ENCODE results near the gene PTGER3. TPM values are rescaled to one million over a fixed set of nuclear protein-coding genes. Genes with fewer than 3 reads are reported as not detected.

The PTGER3 gene
- total and polyA plus RNA-seq, 2 of the 4 experiments (the other 2 are of a cell fraction) = not detected

DNA sequence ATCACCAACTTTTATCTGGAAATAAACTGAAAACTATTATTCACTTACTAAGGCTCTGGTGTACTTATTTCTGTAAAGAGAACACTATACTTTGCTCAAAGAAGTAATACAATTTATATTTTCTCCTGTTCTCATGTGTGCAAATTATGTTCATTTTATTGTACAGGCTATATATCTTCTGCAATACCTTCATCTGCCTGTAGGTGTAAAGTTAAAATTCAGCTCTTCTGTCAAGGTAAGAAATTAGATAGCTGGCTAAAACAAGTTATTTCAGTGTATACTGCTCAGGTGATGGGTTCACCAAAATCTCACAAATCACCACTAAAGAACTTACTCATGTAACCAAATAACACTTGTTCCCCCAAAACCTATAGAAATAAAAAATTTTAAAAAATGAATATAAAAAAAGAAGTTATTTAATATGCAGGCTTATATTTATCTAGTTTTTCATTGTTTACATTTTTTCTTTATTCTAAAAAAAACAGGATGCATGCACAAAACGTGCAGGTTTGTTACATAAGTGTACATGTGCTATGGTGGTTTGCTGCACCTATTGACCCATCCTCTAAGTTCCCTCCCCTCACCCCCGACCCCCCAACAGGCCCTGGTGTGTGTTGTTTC lies 81.5 kb downstream of the PTGER3 start:
- no peak overlapping the region for H4K5ac ChIP-seq (ENCODE audit: low read depth, low read length)
- H4K91ac ChIP-seq (ENCODE audit: insufficient read depth, low read depth, low read length) = no peak overlapping the region
- BruUV-seq (replicated peaks) = no TSS peak
- no peaks in the 10 kb centered on the region for H3K27me3 ChIP-seq (ENCODE audit: control insufficient read depth, insufficient read depth, low read length)
- H2BK5ac ChIP-seq (ENCODE audit: low read depth, low read length, poor library complexity, severe bottlenecking) = no peak overlapping the region
- H3K4ac ChIP-seq (ENCODE audit: low read depth, low read length) = no peak overlapping the region
- CTCF ChIA-PET = interaction anchor here (0.7 to 1.0 kb wide), 2 partner anchors 9 to 21 kb away, joined by 3 to 4 read pairs; no protein-coding TSS in a partner anchor
- no peak overlapping the region for H3K9ac ChIP-seq (ENCODE audit: low read depth, low read length)
- H2BK20ac ChIP-seq (ENCODE audit: low read depth, low read length) = no peak overlapping the region
- no peak overlapping the region for H2BK120ac ChIP-seq (ENCODE audit: low read depth, low read length)
- no peak overlapping the region for H2AK5ac ChIP-seq (ENCODE audit: low read depth, low read length)
- no peaks in the 10 kb centered on the region for H3K9me1 ChIP-seq (ENCODE audit: insufficient read depth, low read length)
- no CpG with 5 or more reads among the region's 2 CpGs for WGBS, 2 experiments (ENCODE audit: extremely low coverage in 2 of 2, insufficient read length in 1 of 2)
- no peaks in the 10 kb centered on the region for H3K79me1 ChIP-seq (ENCODE audit: low read depth in 1 of 2, low read length in 2 of 2)
- H2BK15ac ChIP-seq (ENCODE audit: low read depth, low read length) = no peak overlapping the region
- H2AK9ac ChIP-seq (replicated peaks; ENCODE audit: low read depth, low read length, poor library complexity) = no peak overlapping the region
- H3K18ac ChIP-seq (ENCODE audit: low read depth, low read length) = no peak overlapping the region
- H3K23ac ChIP-seq (ENCODE audit: low read depth, low read length) = no peak overlapping the region
- H3K9me3 ChIP-seq (ENCODE audit: control insufficient read depth, insufficient read depth, low read length) = no peaks in the 10 kb centered on the region
- DNase-seq (peak; percentile 0), ATAC-seq (ENCODE audit: low read depth) (no peak)
- no peak overlapping the region for H4K8ac ChIP-seq (ENCODE audit: low read depth in 2 of 2, low read length in 2 of 2)
- no peak overlapping the region for H3K14ac ChIP-seq (replicated peaks; ENCODE audit: low read depth, low read length)
- no peak for TF ChIP-seq CEBPB (IDR thresholded peaks at IDR 0.05; ENCODE audit: low read depth, low read length)
- TF ChIP-seq NFE2L2 (IDR thresholded peaks at IDR 0.05; ENCODE audit: low read depth, low read length) = no peak
- TF ChIP-seq, protein P1, sequence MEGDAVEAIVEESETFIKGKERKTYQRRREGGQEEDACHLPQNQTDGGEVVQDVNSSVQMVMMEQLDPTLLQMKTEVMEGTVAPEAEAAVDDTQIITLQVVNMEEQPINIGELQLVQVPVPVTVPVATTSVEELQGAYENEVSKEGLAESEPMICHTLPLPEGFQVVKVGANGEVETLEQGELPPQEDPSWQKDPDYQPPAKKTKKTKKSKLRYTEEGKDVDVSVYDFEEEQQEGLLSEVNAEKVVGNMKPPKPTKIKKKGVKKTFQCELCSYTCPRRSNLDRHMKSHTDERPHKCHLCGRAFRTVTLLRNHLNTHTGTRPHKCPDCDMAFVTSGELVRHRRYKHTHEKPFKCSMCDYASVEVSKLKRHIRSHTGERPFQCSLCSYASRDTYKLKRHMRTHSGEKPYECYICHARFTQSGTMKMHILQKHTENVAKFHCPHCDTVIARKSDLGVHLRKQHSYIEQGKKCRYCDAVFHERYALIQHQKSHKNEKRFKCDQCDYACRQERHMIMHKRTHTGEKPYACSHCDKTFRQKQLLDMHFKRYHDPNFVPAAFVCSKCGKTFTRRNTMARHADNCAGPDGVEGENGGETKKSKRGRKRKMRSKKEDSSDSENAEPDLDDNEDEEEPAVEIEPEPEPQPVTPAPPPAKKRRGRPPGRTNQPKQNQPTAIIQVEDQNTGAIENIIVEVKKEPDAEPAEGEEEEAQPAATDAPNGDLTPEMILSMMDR (conservative IDR thresholded peaks at IDR 0.05; ENCODE audit: low read depth, low read length) = peak; percentile 28; the same call in 1 of the 2 replicates
- TF ChIP-seq RFX5 (IDR thresholded peaks at IDR 0.05; ENCODE audit: low read depth, low read length) = no peak
- no peak for TF ChIP-seq BHLHE40 (IDR thresholded peaks at IDR 0.05; ENCODE audit: low read depth, low read length)
- in situ Hi-C loops (cut with MboI; ENCODE audit: low sequenced_read_pairs) (no loop called here), intact Hi-C loops (cut with micrococcal nuclease) (no loop called here), dilution Hi-C loops (cut with HindIII; ENCODE audit: low sequenced_read_pairs, unreplicated experiment) (no loop called here)
- H3K4me1 ChIP-seq (ENCODE audit: control insufficient read depth, insufficient read depth, low read length) = no peaks in the 10 kb centered on the region
- POLR2A ChIA-PET (ENCODE audit: unreplicated experiment) = no interaction called here
- H3K36me3 ChIP-seq (ENCODE audit: control insufficient read depth, insufficient read depth, low read length) = no peaks in the 10 kb centered on the region
- H3K4me3 ChIP-seq (ENCODE audit: insufficient read depth, low read depth, low read length) = no peak overlapping the region
- no peak overlapping the region for H2AFZ ChIP-seq (replicated peaks; ENCODE audit: low read length, poor library complexity)
- no peaks in the 10 kb centered on the region for H4K20me1 ChIP-seq (ENCODE audit: insufficient read depth, low read length)
- H3K27ac ChIP-seq (ENCODE audit: insufficient read depth, low read length) = no peak overlapping the region
- H3K4me2 ChIP-seq (ENCODE audit: low read depth, low read length) = no peak overlapping the region
- H3K56ac ChIP-seq (ENCODE audit: extremely low read depth, insufficient read depth, low read length) = no peak overlapping the region
